H1 (cell line): ENCODE results near the gene ITGB5.

ENCODE experiments used
- CHD2 ChIP-seq: IDR thresholded peaks from 2 replicates; pipeline ENCODE4 v1.6.1; 2012; ENCODE audit warnings: low read length, improper control_type of control experiment
- EP300 ChIP-seq, 2 experiments: IDR thresholded peaks; 1 replicate in 1 of 2; 2 replicates in 1 of 2; pipeline ENCODE4 v1.6.1; 2011 to 2012; ENCODE audit warnings: low read depth in 2 of 2, low read length in 2 of 2, mild to moderate bottlenecking in 2 of 2, borderline replicate concordance in 1 of 2, inconsistent platforms in 1 of 2, moderate library complexity in 1 of 2
- EZH2 ChIP-seq: fragments of 200-600 bp; sonication (generic); IDR thresholded peaks from 2 replicates; pipeline ENCODE4 v1.7.1; 2012; ENCODE audit warnings: low read depth, mild to moderate bottlenecking, moderate library complexity, low read length, inconsistent platforms; ENCODE audit not compliant: severe bottlenecking
- HDAC2 ChIP-seq, 2 experiments: fragments of 300-600 bp in 1 of 2; sonication (generic) in 1 of 2; IDR thresholded peaks; 2 replicates each; pipeline ENCODE4 v1.6.1; 2011 to 2012; ENCODE audit warnings: low read depth in 2 of 2, low read length in 2 of 2, mild to moderate bottlenecking in 2 of 2, moderate library complexity in 2 of 2, borderline replicate concordance in 1 of 2, inconsistent platforms in 1 of 2
- POLR2AphosphoS5 ChIP-seq: IDR thresholded peaks from 2 replicates; pipeline ENCODE4 v1.6.1; 2011; ENCODE audit warnings: low read depth, low read length
- SIRT6 ChIP-seq: IDR thresholded peaks from one replicate; pipeline ENCODE4 v1.7.1; 2012; ENCODE audit warnings: low read length, inconsistent platforms
- TAF1 ChIP-seq: IDR thresholded peaks from 2 replicates; pipeline ENCODE4 v1.6.1; 2011; ENCODE audit warnings: mild to moderate bottlenecking, low read depth, low read length
- YY1 ChIP-seq: IDR thresholded peaks from 2 replicates; pipeline ENCODE4 v1.6.1; 2011; ENCODE audit warnings: low read depth, mild to moderate bottlenecking, low read length
- TF ChIP-seq, protein P1 (sequence below), 3 experiments: IDR thresholded peaks; 1 replicate in 2 of 3; 2 replicates in 1 of 3; pipeline versions ENCODE4 v1.5.1 to v1.6.1; 2011; ENCODE audit warnings: low read length in 3 of 3, mild to moderate bottlenecking in 3 of 3, inconsistent platforms in 2 of 3, low read depth in 1 of 3, moderate library complexity in 1 of 3; ENCODE audit not compliant: insufficient read depth in 1 of 3; ENCODE audit errors: control extremely low read depth in 1 of 3
- TF ChIP-seq, protein P2 (sequence below): IDR thresholded peaks from 2 replicates; pipeline ENCODE4 v1.6.1; 2012; ENCODE audit warnings: inconsistent platforms

DNA sequence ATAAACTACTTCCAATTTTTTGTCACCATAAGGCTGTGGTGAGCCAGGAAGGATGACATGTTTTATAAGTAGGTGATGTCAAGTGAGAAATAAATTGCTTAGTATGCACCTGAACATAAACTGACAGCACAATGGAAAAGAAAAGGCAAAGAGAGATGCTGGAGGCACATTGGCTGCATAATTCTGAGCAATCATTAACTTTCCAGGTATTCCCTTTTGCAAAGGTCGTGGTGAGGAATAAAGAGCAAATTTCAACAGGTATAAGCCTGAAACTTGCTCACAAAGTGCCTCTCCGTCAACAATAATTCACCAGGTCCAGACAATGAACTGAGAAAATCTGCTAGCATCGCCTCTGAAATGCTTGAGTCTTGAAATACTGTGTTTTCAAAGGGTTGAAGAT, 48.2 kb downstream of the ITGB5 start:
- no peak for TF ChIP-seq POLR2AphosphoS5
- no peak for TF ChIP-seq SIRT6
- TF ChIP-seq, protein P1, sequence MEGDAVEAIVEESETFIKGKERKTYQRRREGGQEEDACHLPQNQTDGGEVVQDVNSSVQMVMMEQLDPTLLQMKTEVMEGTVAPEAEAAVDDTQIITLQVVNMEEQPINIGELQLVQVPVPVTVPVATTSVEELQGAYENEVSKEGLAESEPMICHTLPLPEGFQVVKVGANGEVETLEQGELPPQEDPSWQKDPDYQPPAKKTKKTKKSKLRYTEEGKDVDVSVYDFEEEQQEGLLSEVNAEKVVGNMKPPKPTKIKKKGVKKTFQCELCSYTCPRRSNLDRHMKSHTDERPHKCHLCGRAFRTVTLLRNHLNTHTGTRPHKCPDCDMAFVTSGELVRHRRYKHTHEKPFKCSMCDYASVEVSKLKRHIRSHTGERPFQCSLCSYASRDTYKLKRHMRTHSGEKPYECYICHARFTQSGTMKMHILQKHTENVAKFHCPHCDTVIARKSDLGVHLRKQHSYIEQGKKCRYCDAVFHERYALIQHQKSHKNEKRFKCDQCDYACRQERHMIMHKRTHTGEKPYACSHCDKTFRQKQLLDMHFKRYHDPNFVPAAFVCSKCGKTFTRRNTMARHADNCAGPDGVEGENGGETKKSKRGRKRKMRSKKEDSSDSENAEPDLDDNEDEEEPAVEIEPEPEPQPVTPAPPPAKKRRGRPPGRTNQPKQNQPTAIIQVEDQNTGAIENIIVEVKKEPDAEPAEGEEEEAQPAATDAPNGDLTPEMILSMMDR (IDR thresholded peaks at IDR 0.05; ENCODE audit: control extremely low read depth in 1 of 3, insufficient read depth in 1 of 3, low read depth in 1 of 3, low read length in 3 of 3) = no peak
- TF ChIP-seq TAF1 = no peak
- TF ChIP-seq HDAC2 (IDR thresholded peaks at IDR 0.05; ENCODE audit: borderline replicate concordance in 1 of 2, low read depth in 2 of 2, low read length in 2 of 2) = no peak
- TF ChIP-seq EP300 (IDR thresholded peaks at IDR 0.05; ENCODE audit: borderline replicate concordance in 1 of 2, low read depth in 2 of 2, low read length in 2 of 2) = no peak
- TF ChIP-seq, protein P2, sequence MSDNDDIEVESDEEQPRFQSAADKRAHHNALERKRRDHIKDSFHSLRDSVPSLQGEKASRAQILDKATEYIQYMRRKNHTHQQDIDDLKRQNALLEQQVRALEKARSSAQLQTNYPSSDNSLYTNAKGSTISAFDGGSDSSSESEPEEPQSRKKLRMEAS = no peak
- TF ChIP-seq EZH2 = no peak
- no peak for TF ChIP-seq CHD2
- no peak for TF ChIP-seq YY1
